GM13976 (cell line): ENCODE data around the gene GABBR1.
A peak's percentile ranks its signal among the peaks of the same experiment; 100 is the strongest.

ENCODE experiments used
- DNase-seq: peaks from one replicate; pipeline ENCODE4 v3.0.0; 2012; ENCODE audit warnings: low spot score
- CTCF ChIP-seq: IDR thresholded peaks from 2 replicates; pipeline ENCODE4 v1.5.1; 2012; ENCODE audit warnings: borderline replicate concordance, mild to moderate bottlenecking; ENCODE audit not compliant: insufficient read depth; ENCODE audit errors: extremely low read depth, missing control alignments, control extremely low read depth
- in situ Hi-C: fragments of 300-500 bp; cut with MboI; formaldehyde crosslinking; loops from one replicate; pipeline ENCODE4 v1.12.0; 2022; ENCODE audit warnings: low sequenced_read_pairs, mixed read lengths, inconsistent platforms; ENCODE audit not compliant: unreplicated experiment

Gene GABBR1

GRCh38 chr6:29561606-29562181 lies 71.3 kb downstream of the GABBR1 start:
- no peak for DNase-seq
- in situ Hi-C loops, result no loop called here
- TF ChIP-seq CTCF, result no peak

- in situ Hi-C loops, result no loop called here
- no peak for TF ChIP-seq CTCF
- no peak for DNase-seq
Measured at GRCh38 chr6:29561091-29561490, 71.9 kb downstream of the GABBR1 start.

GRCh38 chr6:29559524-29560287 lies 73.3 kb downstream of the GABBR1 start, which contains the start of gene UBD:
Gene UBD (minus strand): TSS chr6:29559732. CDS start chr6:29559701, 31 bp downstream.
- TF ChIP-seq CTCF, result no peak
- DNase-seq, result peak; percentile 45
- in situ Hi-C loops, result no loop called here

GRCh38 chr6:29558439-29559079 lies 74.4 kb downstream of the GABBR1 start:
- in situ Hi-C loops, result no loop called here
- no peak for TF ChIP-seq CTCF
- no peak for DNase-seq

- DNase-seq, result no peak
- TF ChIP-seq CTCF, result no peak
- in situ Hi-C loops, result no loop called here
Measured at GRCh38 chr6:29557320-29557719, 75.7 kb downstream of the GABBR1 start.

GRCh38 chr6:29554764-29555163 lies 78.2 kb downstream of the GABBR1 start:
- TF ChIP-seq CTCF, result no peak

More at GRCh38 chr6:29554764-29555163, 78.2 kb downstream of the GABBR1 start:
- in situ Hi-C loops, result no loop called here
- no peak for DNase-seq
